H54 (cell line): ENCODE measurements around the gene PRRT1.
"Not testable (repeated sequence)": the region's sequence is repeated elsewhere in the genome, so short reads cannot be mapped to it uniquely, and the experiment has no call there.

Source experiments
- DNase-seq: peaks from one replicate; pipeline ENCODE4 v3.0.0; 2011; ENCODE audit warnings: low spot score, mixed read lengths; ENCODE audit not compliant: insufficient read length
- FAIRE-seq: peaks from 3 replicates; lab custom pipeline; 2011; peaks lifted over from hg19 to GRCh38; lab: Jason Lieb, UNC
- POLR2A ChIP-seq: IDR thresholded peaks from 2 replicates; pipeline ENCODE4 v1.6.1; 2011; ENCODE audit warnings: low read depth, mild to moderate bottlenecking, low read length

The PRRT1 gene

GRCh38 chr6:32107406-32107805 lies 44.3 kb downstream of the PRRT1 start:
- no peak for FAIRE-seq
- DNase-seq, result no peak
- no peak for TF ChIP-seq POLR2A

DNA sequence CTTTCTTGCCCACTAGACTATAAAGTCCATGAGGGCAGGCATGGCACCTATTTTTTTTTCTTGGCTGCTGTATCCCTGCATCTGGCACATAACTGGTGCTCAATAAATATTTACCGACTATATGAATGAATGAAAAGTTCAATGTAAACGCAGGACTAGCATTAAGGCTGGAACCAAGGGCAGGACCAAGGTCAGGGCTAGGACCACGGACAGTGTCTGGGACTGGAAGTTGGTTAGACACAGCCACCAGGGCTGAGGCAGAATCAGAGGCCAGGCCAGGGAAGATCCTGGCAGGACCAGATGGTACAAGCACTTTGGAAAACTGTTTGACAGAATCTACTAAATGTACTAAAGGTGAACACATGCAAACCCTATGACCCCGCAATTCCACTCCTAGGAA lies 46.3 kb downstream of the PRRT1 start:
- TF ChIP-seq POLR2A, result no peak
- FAIRE-seq (no peak), DNase-seq (no peak)

- DNase-seq (no peak), FAIRE-seq (no peak)
- no peak for TF ChIP-seq POLR2A
Observed at GRCh38 chr6:32102255-32102654, 49.5 kb downstream of the PRRT1 start.

DNA sequence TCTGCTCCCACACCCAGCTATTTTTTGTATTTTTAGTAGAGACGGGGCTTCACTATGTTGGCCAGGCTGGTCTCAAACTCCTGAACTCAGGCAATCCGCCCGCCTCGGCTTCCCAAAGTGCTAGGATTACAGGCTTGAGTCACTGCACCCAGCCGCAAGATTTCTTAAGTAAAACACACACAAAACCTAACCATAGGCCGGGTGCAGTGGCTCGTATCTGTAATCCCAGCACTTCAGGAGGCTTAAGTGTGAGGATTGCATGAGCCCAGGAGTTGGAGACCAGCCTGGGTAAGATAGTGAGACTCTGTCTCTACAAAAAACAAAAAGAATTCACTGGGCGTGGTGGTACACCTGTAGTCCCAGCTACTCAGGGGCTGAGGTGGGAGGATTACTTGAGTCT lies 51.5 kb downstream of the PRRT1 start:
- not testable (repeated sequence) for DNase-seq, FAIRE-seq
